Measurements from ENCODE around the gene AQP7.

GRCh38 chr9:33430942-33431341 lies 28.6 kb upstream of the AQP7 start:
- TF ChIP-seq, protein P1, sequence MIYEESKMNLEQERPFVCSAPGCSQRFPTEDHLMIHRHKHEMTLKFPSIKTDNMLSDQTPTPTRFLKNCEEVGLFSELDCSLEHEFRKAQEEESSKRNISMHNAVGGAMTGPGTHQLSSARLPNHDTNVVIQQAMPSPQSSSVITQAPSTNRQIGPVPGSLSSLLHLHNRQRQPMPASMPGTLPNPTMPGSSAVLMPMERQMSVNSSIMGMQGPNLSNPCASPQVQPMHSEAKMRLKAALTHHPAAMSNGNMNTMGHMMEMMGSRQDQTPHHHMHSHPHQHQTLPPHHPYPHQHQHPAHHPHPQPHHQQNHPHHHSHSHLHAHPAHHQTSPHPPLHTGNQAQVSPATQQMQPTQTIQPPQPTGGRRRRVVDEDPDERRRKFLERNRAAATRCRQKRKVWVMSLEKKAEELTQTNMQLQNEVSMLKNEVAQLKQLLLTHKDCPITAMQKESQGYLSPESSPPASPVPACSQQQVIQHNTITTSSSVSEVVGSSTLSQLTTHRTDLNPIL (CRISPR knock-in tag; IDR thresholded peaks at IDR 0.05; ENCODE audit: low read depth) = no peak
- TF ChIP-seq, protein P2, sequence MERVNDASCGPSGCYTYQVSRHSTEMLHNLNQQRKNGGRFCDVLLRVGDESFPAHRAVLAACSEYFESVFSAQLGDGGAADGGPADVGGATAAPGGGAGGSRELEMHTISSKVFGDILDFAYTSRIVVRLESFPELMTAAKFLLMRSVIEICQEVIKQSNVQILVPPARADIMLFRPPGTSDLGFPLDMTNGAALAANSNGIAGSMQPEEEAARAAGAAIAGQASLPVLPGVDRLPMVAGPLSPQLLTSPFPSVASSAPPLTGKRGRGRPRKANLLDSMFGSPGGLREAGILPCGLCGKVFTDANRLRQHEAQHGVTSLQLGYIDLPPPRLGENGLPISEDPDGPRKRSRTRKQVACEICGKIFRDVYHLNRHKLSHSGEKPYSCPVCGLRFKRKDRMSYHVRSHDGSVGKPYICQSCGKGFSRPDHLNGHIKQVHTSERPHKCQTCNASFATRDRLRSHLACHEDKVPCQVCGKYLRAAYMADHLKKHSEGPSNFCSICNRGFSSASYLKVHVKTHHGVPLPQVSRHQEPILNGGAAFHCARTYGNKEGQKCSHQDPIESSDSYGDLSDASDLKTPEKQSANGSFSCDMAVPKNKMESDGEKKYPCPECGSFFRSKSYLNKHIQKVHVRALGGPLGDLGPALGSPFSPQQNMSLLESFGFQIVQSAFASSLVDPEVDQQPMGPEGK (CRISPR knock-in tag; IDR thresholded peaks at IDR 0.05; ENCODE audit: borderline replicate concordance) = no peak
- TF ChIP-seq RARB (CRISPR knock-in tag; IDR thresholded peaks at IDR 0.05) (no peak), ZNF8 (CRISPR knock-in tag; IDR thresholded peaks at IDR 0.05) (no peak)
